HepG2 (cell line): Measurements from ENCODE around the gene LEPR. TPM values are rescaled to one million over a fixed set of nuclear protein-coding genes. Genes with fewer than 3 reads are reported as not detected.

ENCODE experiments used
- GFI1 ChIP-seq: sonication (generic); formaldehyde crosslinking; IDR thresholded peaks from 2 replicates; pipeline ENCODE4 v1.5.0; 2020; ENCODE audit warnings: missing genetic modification reagents, mild to moderate bottlenecking, borderline replicate concordance
- KLF6 ChIP-seq: IDR thresholded peaks from 2 replicates; pipeline ENCODE4 v1.8.0; 2016; ENCODE audit warnings: missing biosample characterization, missing genetic modification reagents
- SATB2 ChIP-seq: sonication (generic); formaldehyde crosslinking; IDR thresholded peaks from 2 replicates; pipeline ENCODE4 v1.5.0; 2020; ENCODE audit warnings: missing genetic modification reagents
- ZNF251 ChIP-seq: sonication (generic); formaldehyde crosslinking; IDR thresholded peaks from 2 replicates; pipeline ENCODE4 v1.9.0; 2021; ENCODE audit warnings: mild to moderate bottlenecking, missing genetic modification reagents
- ZNF354B ChIP-seq: sonication (generic); formaldehyde crosslinking; IDR thresholded peaks from 2 replicates; pipeline ENCODE4 v1.8.0; 2022; ENCODE audit warnings: mild to moderate bottlenecking, missing genetic modification reagents
- ZNF530 ChIP-seq: sonication (generic); formaldehyde crosslinking; IDR thresholded peaks from 2 replicates; pipeline ENCODE4 v1.5.0; 2020; ENCODE audit warnings: low read depth, mild to moderate bottlenecking, missing genetic modification reagents
- ZNF652 ChIP-seq: IDR thresholded peaks from 2 replicates; pipeline ENCODE4 v1.6.1; 2016; ENCODE audit warnings: low read depth, borderline replicate concordance
- polyA plus RNA-seq, 8 experiments: library from polyadenylated mRNA; depleted of rRNA in 3 of 8; stranded (reverse) in 7 of 8; unstranded in 1 of 8; fragments of >200 nt; fragmentation: Illumina TruSeq in 4 of 8; extraction: Trizol in 4 of 8; gene quantifications; 2 replicates each; pipeline versions ENCODE4 v1.2.1 to v1.2.3, GENCODE V29; 2011 to 2016; ENCODE audit warnings: low read depth in 4 of 8, missing spikeins in 1 of 8, mixed read lengths in 1 of 8; ENCODE audit not compliant: insufficient read depth in 1 of 8
- total RNA-seq, 5 experiments: library from RNA; depleted of rRNA; stranded (reverse); fragments of >200 nt; fragmentation: Illumina TruSeq; extraction: Trizol; gene quantifications; 2 replicates each; pipeline ENCODE4 v1.2.3, GENCODE V29; 2016; ENCODE audit warnings: low read depth in 1 of 5
- TF ChIP-seq, protein P1 (sequence below): sonication (generic); formaldehyde crosslinking; IDR thresholded peaks from 2 replicates; pipeline ENCODE4 v1.4.0; 2020; ENCODE audit warnings: missing genetic modification reagents
- TF ChIP-seq, protein P2 (sequence below): sonication (generic); formaldehyde crosslinking; conservative IDR thresholded peaks from 2 replicates; pipeline ENCODE4 v1.8.0; 2022; ENCODE audit warnings: low read depth, missing genetic modification reagents
- TF ChIP-seq, protein P3 (sequence below), 2 experiments: sonication (generic) in 1 of 2; formaldehyde crosslinking in 1 of 2; IDR thresholded peaks; 2 replicates each; pipeline versions ENCODE4 v1.6.1 to v1.9.0; 2014 to 2022; ENCODE audit warnings: antibody characterized with exemption in 1 of 2, borderline replicate concordance in 1 of 2, inconsistent platforms in 1 of 2, low read depth in 1 of 2, missing genetic modification reagents in 1 of 2
- TF ChIP-seq, protein P4 (sequence below): sonication (generic); formaldehyde crosslinking; IDR thresholded peaks from 2 replicates; pipeline ENCODE4 v1.4.0; 2020; ENCODE audit warnings: mild to moderate bottlenecking, low read depth, missing genetic modification reagents
- TF ChIP-seq, protein P5 (sequence below): sonication (generic); formaldehyde crosslinking; IDR thresholded peaks from 2 replicates; pipeline ENCODE4 v1.4.0; 2020; ENCODE audit warnings: missing genetic modification reagents

Gene LEPR
- total and polyA plus RNA-seq, 2 of the 13 experiments (the other 11 are each of a cell fraction or from before 2014, with no cell fraction given), result 0.60 to 1.7 TPM

DNA sequence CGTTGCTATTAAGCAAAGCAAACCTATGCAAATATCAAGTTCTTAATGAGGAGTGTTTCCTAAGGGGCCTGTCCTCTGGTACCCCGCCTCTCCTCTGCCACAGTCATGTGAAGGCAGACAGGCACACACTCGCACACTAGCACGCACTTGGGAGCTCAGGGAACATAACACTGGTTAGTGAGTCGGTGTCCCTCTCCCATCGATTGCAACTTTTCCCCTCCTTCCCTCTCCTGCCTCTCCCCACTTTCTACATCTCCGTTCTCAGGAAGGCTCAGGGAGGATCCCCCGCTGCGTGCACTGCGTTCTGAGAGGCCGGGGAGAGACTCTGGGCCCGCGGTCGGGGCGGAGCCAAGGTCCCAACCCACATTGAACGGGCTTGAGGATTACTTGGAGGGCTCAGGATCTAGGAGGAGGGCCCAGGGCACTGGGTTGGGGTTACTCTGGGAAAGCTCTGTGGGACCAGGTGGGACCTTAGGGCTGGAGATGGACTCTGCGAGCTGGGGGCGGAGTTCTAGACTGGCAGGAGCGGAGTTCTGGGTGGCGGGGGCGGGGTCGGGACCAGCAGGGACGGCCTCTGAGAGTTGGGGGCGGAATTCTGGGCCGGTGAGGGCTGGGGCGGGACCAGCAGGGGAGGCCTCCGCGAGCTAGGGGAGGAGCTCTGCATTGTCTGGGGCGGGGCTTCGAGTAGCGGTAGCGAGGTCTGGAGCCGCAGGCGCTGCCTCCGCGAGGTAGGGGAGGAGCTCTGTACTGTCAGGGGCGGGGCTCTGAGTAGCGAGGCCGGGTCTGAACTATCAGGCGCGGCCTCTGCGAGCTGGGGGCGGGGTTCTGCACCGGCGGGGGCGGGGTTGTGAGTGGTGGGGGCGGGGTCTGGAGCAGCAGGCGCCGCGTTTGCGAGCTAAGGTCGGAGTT, 533 bp upstream of the LEPR start (continued):
- TF ChIP-seq, protein P1, sequence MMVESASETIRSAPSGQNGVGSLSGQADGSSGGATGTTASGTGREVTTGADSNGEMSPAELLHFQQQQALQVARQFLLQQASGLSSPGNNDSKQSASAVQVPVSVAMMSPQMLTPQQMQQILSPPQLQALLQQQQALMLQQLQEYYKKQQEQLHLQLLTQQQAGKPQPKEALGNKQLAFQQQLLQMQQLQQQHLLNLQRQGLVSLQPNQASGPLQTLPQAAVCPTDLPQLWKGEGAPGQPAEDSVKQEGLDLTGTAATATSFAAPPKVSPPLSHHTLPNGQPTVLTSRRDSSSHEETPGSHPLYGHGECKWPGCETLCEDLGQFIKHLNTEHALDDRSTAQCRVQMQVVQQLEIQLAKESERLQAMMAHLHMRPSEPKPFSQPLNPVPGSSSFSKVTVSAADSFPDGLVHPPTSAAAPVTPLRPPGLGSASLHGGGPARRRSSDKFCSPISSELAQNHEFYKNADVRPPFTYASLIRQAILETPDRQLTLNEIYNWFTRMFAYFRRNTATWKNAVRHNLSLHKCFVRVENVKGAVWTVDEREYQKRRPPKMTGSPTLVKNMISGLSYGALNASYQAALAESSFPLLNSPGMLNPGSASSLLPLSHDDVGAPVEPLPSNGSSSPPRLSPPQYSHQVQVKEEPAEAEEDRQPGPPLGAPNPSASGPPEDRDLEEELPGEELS (CRISPR knock-in tag), result no peak
- TF ChIP-seq KLF6 (CRISPR knock-in tag), result no peak
- 0 out of 2 replicates have a peak, but pooled peaks have one; percentile 45 for TF ChIP-seq GFI1
- TF ChIP-seq ZNF530, result no peak
- TF ChIP-seq, protein P2, sequence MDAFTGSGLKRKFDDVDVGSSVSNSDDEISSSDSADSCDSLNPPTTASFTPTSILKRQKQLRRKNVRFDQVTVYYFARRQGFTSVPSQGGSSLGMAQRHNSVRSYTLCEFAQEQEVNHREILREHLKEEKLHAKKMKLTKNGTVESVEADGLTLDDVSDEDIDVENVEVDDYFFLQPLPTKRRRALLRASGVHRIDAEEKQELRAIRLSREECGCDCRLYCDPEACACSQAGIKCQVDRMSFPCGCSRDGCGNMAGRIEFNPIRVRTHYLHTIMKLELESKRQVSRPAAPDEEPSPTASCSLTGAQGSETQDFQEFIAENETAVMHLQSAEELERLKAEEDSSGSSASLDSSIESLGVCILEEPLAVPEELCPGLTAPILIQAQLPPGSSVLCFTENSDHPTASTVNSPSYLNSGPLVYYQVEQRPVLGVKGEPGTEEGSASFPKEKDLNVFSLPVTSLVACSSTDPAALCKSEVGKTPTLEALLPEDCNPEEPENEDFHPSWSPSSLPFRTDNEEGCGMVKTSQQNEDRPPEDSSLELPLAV (CRISPR knock-in tag), result no peak
- TF ChIP-seq, protein P3, sequence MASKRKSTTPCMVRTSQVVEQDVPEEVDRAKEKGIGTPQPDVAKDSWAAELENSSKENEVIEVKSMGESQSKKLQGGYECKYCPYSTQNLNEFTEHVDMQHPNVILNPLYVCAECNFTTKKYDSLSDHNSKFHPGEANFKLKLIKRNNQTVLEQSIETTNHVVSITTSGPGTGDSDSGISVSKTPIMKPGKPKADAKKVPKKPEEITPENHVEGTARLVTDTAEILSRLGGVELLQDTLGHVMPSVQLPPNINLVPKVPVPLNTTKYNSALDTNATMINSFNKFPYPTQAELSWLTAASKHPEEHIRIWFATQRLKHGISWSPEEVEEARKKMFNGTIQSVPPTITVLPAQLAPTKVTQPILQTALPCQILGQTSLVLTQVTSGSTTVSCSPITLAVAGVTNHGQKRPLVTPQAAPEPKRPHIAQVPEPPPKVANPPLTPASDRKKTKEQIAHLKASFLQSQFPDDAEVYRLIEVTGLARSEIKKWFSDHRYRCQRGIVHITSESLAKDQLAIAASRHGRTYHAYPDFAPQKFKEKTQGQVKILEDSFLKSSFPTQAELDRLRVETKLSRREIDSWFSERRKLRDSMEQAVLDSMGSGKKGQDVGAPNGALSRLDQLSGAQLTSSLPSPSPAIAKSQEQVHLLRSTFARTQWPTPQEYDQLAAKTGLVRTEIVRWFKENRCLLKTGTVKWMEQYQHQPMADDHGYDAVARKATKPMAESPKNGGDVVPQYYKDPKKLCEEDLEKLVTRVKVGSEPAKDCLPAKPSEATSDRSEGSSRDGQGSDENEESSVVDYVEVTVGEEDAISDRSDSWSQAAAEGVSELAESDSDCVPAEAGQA (IDR thresholded peaks at IDR 0.05; ENCODE audit: low read depth), result no peak
- TF ChIP-seq, protein P3 (CRISPR knock-in tag; IDR thresholded peaks at IDR 0.05; ENCODE audit: borderline replicate concordance), result no peak
- TF ChIP-seq, protein P4, sequence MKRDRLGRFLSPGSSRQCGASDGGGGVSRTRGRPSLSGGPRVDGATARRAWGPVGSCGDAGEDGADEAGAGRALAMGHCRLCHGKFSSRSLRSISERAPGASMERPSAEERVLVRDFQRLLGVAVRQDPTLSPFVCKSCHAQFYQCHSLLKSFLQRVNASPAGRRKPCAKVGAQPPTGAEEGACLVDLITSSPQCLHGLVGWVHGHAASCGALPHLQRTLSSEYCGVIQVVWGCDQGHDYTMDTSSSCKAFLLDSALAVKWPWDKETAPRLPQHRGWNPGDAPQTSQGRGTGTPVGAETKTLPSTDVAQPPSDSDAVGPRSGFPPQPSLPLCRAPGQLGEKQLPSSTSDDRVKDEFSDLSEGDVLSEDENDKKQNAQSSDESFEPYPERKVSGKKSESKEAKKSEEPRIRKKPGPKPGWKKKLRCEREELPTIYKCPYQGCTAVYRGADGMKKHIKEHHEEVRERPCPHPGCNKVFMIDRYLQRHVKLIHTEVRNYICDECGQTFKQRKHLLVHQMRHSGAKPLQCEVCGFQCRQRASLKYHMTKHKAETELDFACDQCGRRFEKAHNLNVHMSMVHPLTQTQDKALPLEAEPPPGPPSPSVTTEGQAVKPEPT (CRISPR knock-in tag), result no peak
- no peak for TF ChIP-seq ZNF354B (CRISPR knock-in tag)
- TF ChIP-seq, protein P5, sequence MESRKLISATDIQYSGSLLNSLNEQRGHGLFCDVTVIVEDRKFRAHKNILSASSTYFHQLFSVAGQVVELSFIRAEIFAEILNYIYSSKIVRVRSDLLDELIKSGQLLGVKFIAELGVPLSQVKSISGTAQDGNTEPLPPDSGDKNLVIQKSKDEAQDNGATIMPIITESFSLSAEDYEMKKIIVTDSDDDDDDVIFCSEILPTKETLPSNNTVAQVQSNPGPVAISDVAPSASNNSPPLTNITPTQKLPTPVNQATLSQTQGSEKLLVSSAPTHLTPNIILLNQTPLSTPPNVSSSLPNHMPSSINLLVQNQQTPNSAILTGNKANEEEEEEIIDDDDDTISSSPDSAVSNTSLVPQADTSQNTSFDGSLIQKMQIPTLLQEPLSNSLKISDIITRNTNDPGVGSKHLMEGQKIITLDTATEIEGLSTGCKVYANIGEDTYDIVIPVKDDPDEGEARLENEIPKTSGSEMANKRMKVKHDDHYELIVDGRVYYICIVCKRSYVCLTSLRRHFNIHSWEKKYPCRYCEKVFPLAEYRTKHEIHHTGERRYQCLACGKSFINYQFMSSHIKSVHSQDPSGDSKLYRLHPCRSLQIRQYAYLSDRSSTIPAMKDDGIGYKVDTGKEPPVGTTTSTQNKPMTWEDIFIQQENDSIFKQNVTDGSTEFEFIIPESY (CRISPR knock-in tag), result no peak
- no peak for TF ChIP-seq SATB2
- no peak for TF ChIP-seq ZNF652 (CRISPR knock-in tag)
- TF ChIP-seq ZNF251, result 0 out of 2 replicates have a peak, but pooled peaks have one; percentile 49
